Measurements from ENCODE around the gene CALD1.

DNA sequence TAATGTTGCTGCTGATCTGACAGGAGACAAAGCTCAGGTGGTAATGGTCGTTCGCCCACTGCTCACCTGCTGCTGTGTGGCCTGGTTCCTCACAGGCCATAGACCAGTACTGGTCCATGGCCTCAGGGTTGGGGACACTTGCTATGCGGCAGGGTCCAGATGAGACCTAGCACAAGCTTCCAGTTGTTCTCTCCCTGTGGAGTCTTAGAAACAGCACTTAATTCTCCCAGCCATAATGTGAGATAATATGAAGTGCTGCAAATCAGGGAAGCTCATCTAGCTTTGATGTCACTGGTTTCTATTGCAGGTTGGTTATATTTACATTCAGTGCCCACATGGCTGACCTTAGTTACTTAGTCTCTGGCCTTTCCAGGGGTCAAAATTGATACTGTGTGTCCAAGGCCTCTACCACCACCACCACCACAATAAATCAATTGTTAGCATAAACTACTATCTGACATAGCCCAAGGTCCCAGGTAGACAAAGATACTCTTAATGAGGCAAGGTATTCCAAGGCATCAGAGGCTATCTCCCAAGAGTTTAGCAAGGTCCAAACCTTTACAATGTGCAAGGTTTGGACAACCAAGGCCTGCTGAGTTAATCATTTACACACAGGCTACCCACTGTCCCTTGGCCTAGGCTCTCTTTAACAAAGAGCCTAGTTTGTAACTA, 217.9 kb downstream of the CALD1 start:
- TF ChIP-seq, protein P1, sequence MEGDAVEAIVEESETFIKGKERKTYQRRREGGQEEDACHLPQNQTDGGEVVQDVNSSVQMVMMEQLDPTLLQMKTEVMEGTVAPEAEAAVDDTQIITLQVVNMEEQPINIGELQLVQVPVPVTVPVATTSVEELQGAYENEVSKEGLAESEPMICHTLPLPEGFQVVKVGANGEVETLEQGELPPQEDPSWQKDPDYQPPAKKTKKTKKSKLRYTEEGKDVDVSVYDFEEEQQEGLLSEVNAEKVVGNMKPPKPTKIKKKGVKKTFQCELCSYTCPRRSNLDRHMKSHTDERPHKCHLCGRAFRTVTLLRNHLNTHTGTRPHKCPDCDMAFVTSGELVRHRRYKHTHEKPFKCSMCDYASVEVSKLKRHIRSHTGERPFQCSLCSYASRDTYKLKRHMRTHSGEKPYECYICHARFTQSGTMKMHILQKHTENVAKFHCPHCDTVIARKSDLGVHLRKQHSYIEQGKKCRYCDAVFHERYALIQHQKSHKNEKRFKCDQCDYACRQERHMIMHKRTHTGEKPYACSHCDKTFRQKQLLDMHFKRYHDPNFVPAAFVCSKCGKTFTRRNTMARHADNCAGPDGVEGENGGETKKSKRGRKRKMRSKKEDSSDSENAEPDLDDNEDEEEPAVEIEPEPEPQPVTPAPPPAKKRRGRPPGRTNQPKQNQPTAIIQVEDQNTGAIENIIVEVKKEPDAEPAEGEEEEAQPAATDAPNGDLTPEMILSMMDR (conservative IDR thresholded peaks at IDR 0.05 in 1 of 2, IDR thresholded peaks at IDR 0.05 in 1 of 2; ENCODE audit: extremely low read depth in 1 of 2, insufficient read depth in 1 of 2, low read depth in 1 of 2, low read length in 2 of 2), result no peak
- no peak for TF ChIP-seq EZH2 (IDR thresholded peaks at IDR 0.05; ENCODE audit: borderline replicate concordance, low read length)

Measured in mammary epithelial cell (primary cell).